H9 (cell line): ENCODE measurements around the gene ZNF654. TPM values are rescaled to one million over a fixed set of nuclear protein-coding genes. Genes with fewer than 3 reads are reported as not detected.
A peak's percentile ranks its signal among the peaks of the same experiment; 100 is the strongest.

Source experiments
- DNase-seq: peaks from one replicate; pipeline ENCODE4 v3.0.0-alpha.2; 2017
- H2AFZ ChIP-seq: one replicate; pipeline ENCODE4 v1.6.1; 2013; ENCODE audit warnings: mild to moderate bottlenecking, low read length, control low read depth, moderate library complexity
- H2AK5ac ChIP-seq: 2 replicates; pipeline ENCODE4 v1.6.1; 2013; ENCODE audit warnings: low read length, control low read depth, mixed read lengths; ENCODE audit not compliant: insufficient read length
- H2BK120ac ChIP-seq: one replicate; pipeline ENCODE4 v1.6.1; 2013; ENCODE audit warnings: low read depth, mild to moderate bottlenecking, low read length, control low read depth, inconsistent platforms; ENCODE audit not compliant: poor library complexity, severe bottlenecking
- H2BK12ac ChIP-seq: 2 replicates; pipeline ENCODE4 v1.6.1; 2013; ENCODE audit warnings: low read length, control low read depth, mixed read lengths, low read depth; ENCODE audit not compliant: insufficient read length
- H2BK15ac ChIP-seq: 2 replicates; pipeline ENCODE4 v1.6.1; 2013; ENCODE audit warnings: low read depth, low read length, control low read depth
- H2BK20ac ChIP-seq: one replicate; pipeline ENCODE4 v1.6.1; 2013; ENCODE audit warnings: low read depth, mild to moderate bottlenecking, low read length, control low read depth, inconsistent platforms; ENCODE audit not compliant: poor library complexity, severe bottlenecking
- H2BK5ac ChIP-seq: 2 replicates; pipeline ENCODE4 v1.6.1; 2013; ENCODE audit warnings: low read length, control low read depth, mixed read lengths; ENCODE audit not compliant: insufficient read length
- H3K14ac ChIP-seq: 2 replicates; pipeline ENCODE4 v1.6.1; 2013; ENCODE audit warnings: low read length, control low read depth; ENCODE audit not compliant: insufficient read depth
- H3K18ac ChIP-seq: 2 replicates; pipeline ENCODE4 v1.6.1; 2013; ENCODE audit warnings: low read depth, mild to moderate bottlenecking, mixed read lengths, low read length, control low read depth; ENCODE audit not compliant: insufficient read length
- H3K23ac ChIP-seq: 2 replicates; pipeline ENCODE4 v1.6.1; 2013; ENCODE audit warnings: low read length, control low read depth, mixed read lengths, low read depth; ENCODE audit not compliant: insufficient read length
- H3K23me2 ChIP-seq: 2 replicates; pipeline ENCODE4 v1.6.1; 2013; ENCODE audit warnings: low read depth, mild to moderate bottlenecking, mixed read lengths, low read length, control low read depth; ENCODE audit not compliant: insufficient read length, poor library complexity, severe bottlenecking
- H3K27ac ChIP-seq: 2 replicates; pipeline ENCODE4 v1.5.1; 2013; ENCODE audit warnings: low read length, control low read depth, mixed read lengths, low read depth; ENCODE audit not compliant: insufficient read length
- H3K27me3 ChIP-seq: 2 replicates; pipeline ENCODE4 v1.6.1; 2013; ENCODE audit warnings: low read length, control low read depth, inconsistent platforms; ENCODE audit not compliant: insufficient read depth
- H3K4ac ChIP-seq: 2 replicates; pipeline ENCODE4 v1.6.1; 2013; ENCODE audit warnings: low read depth, mild to moderate bottlenecking, control low read depth, inconsistent platforms, low read length, moderate library complexity
- H3K4me1 ChIP-seq: 2 replicates; pipeline ENCODE4 v1.6.1; 2013; ENCODE audit warnings: low read length, control low read depth, inconsistent platforms; ENCODE audit not compliant: insufficient read depth
- H3K4me2 ChIP-seq: 2 replicates; pipeline ENCODE4 v1.6.1; 2013; ENCODE audit warnings: low read length, control low read depth, mixed read lengths; ENCODE audit not compliant: insufficient read length, insufficient read depth
- H3K56ac ChIP-seq: 2 replicates; pipeline ENCODE4 v1.6.1; 2013; ENCODE audit warnings: low read depth, mild to moderate bottlenecking, mixed read lengths, low read length, control low read depth; ENCODE audit not compliant: insufficient read length
- H3K79me1 ChIP-seq: 2 replicates; pipeline ENCODE4 v1.6.1; 2013; ENCODE audit warnings: low read depth, mild to moderate bottlenecking, moderate library complexity, low read length, control low read depth, inconsistent platforms; ENCODE audit not compliant: insufficient read depth, poor library complexity, severe bottlenecking
- H3K79me2 ChIP-seq: 2 replicates; pipeline ENCODE4 v1.6.1; 2013; ENCODE audit warnings: low read length, control low read depth, inconsistent platforms; ENCODE audit not compliant: insufficient read depth
- H3K9ac ChIP-seq: 2 replicates; pipeline ENCODE4 v1.6.1; 2013; ENCODE audit warnings: low read length, control low read depth, mixed read lengths; ENCODE audit not compliant: insufficient read length; ENCODE audit errors: extremely low read depth
- H3K9me3 ChIP-seq: one replicate; pipeline ENCODE4 v1.6.1; 2013; ENCODE audit warnings: low read depth, low read length, inconsistent platforms; ENCODE audit not compliant: control insufficient read depth
- H3T11ph ChIP-seq: one replicate; pipeline ENCODE4 v1.6.1; 2013; ENCODE audit warnings: mild to moderate bottlenecking, low read length, control low read depth, inconsistent platforms
- H4K20me1 ChIP-seq: one replicate; pipeline ENCODE4 v1.6.1; 2013; ENCODE audit not compliant: control insufficient read depth, insufficient read length, insufficient read depth
- H4K5ac ChIP-seq: 2 replicates; pipeline ENCODE4 v1.6.1; 2013; ENCODE audit warnings: low read depth, mild to moderate bottlenecking, mixed read lengths, low read length, control low read depth; ENCODE audit not compliant: insufficient read length
- H4K8ac ChIP-seq: replicated peaks from 2 replicates; pipeline ENCODE4 v1.6.1; 2013; ENCODE audit warnings: low read length, control low read depth, mixed read lengths, low read depth; ENCODE audit not compliant: insufficient read length
- H4K91ac ChIP-seq: 2 replicates; pipeline ENCODE4 v1.6.1; 2013; ENCODE audit warnings: low read depth, mild to moderate bottlenecking, moderate library complexity, mixed read lengths, low read length, control low read depth; ENCODE audit not compliant: insufficient read length
- H3K27ac Mint-ChIP-seq, 3 experiments: 2 replicates in 2 of 3; 3 replicates in 1 of 3; pipeline ENCODE4 v1.8.0; 2020 to 2021; ENCODE audit warnings: mixed read lengths in 3 of 3, mild to moderate bottlenecking in 1 of 3, moderate library complexity in 1 of 3
- H3K27me3 Mint-ChIP-seq: 2 replicates; pipeline ENCODE4 v1.8.0; 2021; ENCODE audit warnings: low read depth, mild to moderate bottlenecking, moderate library complexity, mixed read lengths
- H3K36me3 Mint-ChIP-seq, 3 experiments: 2 replicates in 2 of 3; 3 replicates in 1 of 3; pipeline ENCODE4 v1.8.0; 2020 to 2021; ENCODE audit warnings: low read depth in 3 of 3, mixed read lengths in 3 of 3; ENCODE audit not compliant: insufficient read depth in 1 of 3
- H3K4me1 Mint-ChIP-seq, 2 experiments: 2 replicates each; pipeline ENCODE4 v1.8.0; 2020; ENCODE audit warnings: mixed read lengths in 2 of 2
- H3K4me3 Mint-ChIP-seq, 2 experiments: 2 replicates in 1 of 2; 3 replicates in 1 of 2; pipeline ENCODE4 v1.8.0; 2020 to 2021; ENCODE audit warnings: mild to moderate bottlenecking in 2 of 2, mixed read lengths in 2 of 2, moderate library complexity in 1 of 2
- H3K9me3 Mint-ChIP-seq, 2 experiments: 2 replicates in 1 of 2; 3 replicates in 1 of 2; pipeline ENCODE4 v1.8.0; 2020; ENCODE audit warnings: mild to moderate bottlenecking in 2 of 2, mixed read lengths in 2 of 2, moderate library complexity in 1 of 2
- WGBS: extraction: QIAGEN DNeasy Blood & Tissue Kit; methylation state at CpG from one replicate; pipeline ENCODE4 v1.1.7; 2013; ENCODE audit warnings: missing lambda C conversion rate, low lambda C conversion rate, mixed read lengths; ENCODE audit not compliant: insufficient read length; ENCODE audit errors: extremely low coverage; 5-methylcytosine and 5-hydroxymethylcytosine counted together
- total RNA-seq: library from RNA; stranded (reverse); gene quantifications from 2 replicates; pipeline ENCODE4 v1.2.1, GENCODE V29; 2021
- TF ChIP-seq, protein P1 (sequence below): fragments of 200-600 bp; sonication (generic); conservative IDR thresholded peaks from 3 replicates; pipeline ENCODE4 v1.8.0; 2021; ENCODE audit warnings: antibody characterized with exemption, mild to moderate bottlenecking

The ZNF654 gene
- total RNA-seq, 1 experiment from 2014 or later, result 8.7 TPM

DNA sequence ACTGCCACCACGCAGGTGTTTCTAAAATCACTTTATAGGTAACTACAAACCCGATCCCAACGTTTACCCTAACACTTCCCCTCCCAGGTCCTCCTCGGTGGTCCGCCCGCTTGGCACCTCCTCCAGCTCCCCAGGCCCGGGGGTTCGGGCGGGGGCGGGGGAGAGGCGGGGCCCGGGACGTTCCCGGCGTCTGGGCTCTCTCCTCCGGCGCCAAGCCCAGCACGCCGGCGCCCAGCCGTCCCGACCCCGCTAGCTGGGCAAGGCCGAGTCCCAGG lies 812 bp upstream of the ZNF654 start:
- peak overlapping the region; percentile 96 to 98 for H3K4me3 Mint-ChIP-seq
- no peak for DNase-seq
- Histone ChIP-seq H3T11ph (no peak overlapping the region), H2BK15ac (no peak overlapping the region), H3K9ac (peak overlapping the region; percentile 48), H2BK12ac (no peak overlapping the region), H2AFZ (no peak overlapping the region), H4K8ac (no peak overlapping the region), H3K79me1 (no peaks in the 10 kb centered on the region), H3K9me3 (no peaks in the 10 kb centered on the region), H3K14ac (no peak overlapping the region), H3K18ac (no peak overlapping the region), H3K4me1 (no peaks in the 10 kb centered on the region), H2BK120ac (no peak overlapping the region), H3K23me2 (peaks cover 13% of the 10 kb centered on the region), H2AK5ac (no peak overlapping the region), H3K27ac (no peak overlapping the region), H2BK5ac (no peak overlapping the region), H4K91ac (no peak overlapping the region), H3K4me2 (peak overlapping the region; percentile 70), H2BK20ac (no peak overlapping the region), H4K5ac (no peak overlapping the region), H3K27me3 (no peaks in the 10 kb centered on the region), H4K20me1 (no peaks in the 10 kb centered on the region), H3K79me2 (no peaks in the 10 kb centered on the region; the same call in 1 of the 2 replicates), H3K56ac (no peak overlapping the region), H3K4ac (no peak overlapping the region), H3K23ac (no peak overlapping the region)
- H3K36me3 Mint-ChIP-seq, result peaks cover 6 to 28% (median 25%) of the 10 kb centered on the region in 3 experiments; a peak in 5 of 7 replicates
- no CpG with 5 or more reads among the region's 24 CpGs for WGBS
- TF ChIP-seq, protein P1, sequence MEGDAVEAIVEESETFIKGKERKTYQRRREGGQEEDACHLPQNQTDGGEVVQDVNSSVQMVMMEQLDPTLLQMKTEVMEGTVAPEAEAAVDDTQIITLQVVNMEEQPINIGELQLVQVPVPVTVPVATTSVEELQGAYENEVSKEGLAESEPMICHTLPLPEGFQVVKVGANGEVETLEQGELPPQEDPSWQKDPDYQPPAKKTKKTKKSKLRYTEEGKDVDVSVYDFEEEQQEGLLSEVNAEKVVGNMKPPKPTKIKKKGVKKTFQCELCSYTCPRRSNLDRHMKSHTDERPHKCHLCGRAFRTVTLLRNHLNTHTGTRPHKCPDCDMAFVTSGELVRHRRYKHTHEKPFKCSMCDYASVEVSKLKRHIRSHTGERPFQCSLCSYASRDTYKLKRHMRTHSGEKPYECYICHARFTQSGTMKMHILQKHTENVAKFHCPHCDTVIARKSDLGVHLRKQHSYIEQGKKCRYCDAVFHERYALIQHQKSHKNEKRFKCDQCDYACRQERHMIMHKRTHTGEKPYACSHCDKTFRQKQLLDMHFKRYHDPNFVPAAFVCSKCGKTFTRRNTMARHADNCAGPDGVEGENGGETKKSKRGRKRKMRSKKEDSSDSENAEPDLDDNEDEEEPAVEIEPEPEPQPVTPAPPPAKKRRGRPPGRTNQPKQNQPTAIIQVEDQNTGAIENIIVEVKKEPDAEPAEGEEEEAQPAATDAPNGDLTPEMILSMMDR, result no peak
- peaks cover 0 to 1% of the 10 kb centered on the region in 2 experiments; a peak in 2 of 5 replicates for H3K9me3 Mint-ChIP-seq
- H3K27ac Mint-ChIP-seq, result peak overlapping the region; percentile 84 to 97 (median 95)
- peaks cover 17 to 20% of the 10 kb centered on the region in 2 experiments for H3K4me1 Mint-ChIP-seq
- H3K27me3 Mint-ChIP-seq, result no peaks in the 10 kb centered on the region
